Uterus (tissue), 4 donors: ENCODE data around the gene SMARCA4. TPM values are rescaled to one million over a fixed set of nuclear protein-coding genes. Genes with fewer than 3 reads are reported as not detected.

Experiments
- DNase-seq, 2 donors: peaks; one replicate each; pipeline ENCODE4 v3.0.0-alpha.2; 2019 to 2020
- H3K27ac ChIP-seq, 2 donors: fragments of 200-600 bp; sonication (generic); 1 replicate in 1 of 2; 2 replicates in 1 of 2; pipeline ENCODE4 v1.5.1; 2016 to 2018
- H3K27me3 ChIP-seq, 2 donors: fragments of 200-600 bp; sonication (generic); one replicate each; pipeline ENCODE4 v1.5.1; 2018 to 2019; ENCODE audit warnings: control low read depth in 1 of 2
- H3K36me3 ChIP-seq, 2 donors: fragments of 200-600 bp; sonication (generic); one replicate each; pipeline ENCODE4 v1.5.1; 2019; ENCODE audit warnings: control low read depth in 1 of 2
- H3K4me1 ChIP-seq, 2 donors: fragments of 200-600 bp; sonication (generic); one replicate each; pipeline ENCODE4 v1.5.1; 2018 to 2019; ENCODE audit warnings: control low read depth in 1 of 2
- H3K4me3 ChIP-seq, 2 donors: fragments of 200-600 bp; sonication (generic); 1 replicate in 1 of 2; 2 replicates in 1 of 2; pipeline ENCODE4 v1.5.1; 2018 to 2019; ENCODE audit warnings: mild to moderate bottlenecking in 1 of 2
- H3K9me3 ChIP-seq, 2 donors: fragments of 200-600 bp; sonication (generic); one replicate each; pipeline ENCODE4 v1.5.1; 2019; ENCODE audit warnings: control low read depth in 1 of 2
- POLR2A ChIP-seq, 2 donors: fragments of 450-650 bp; IDR thresholded peaks; one replicate each; pipeline ENCODE4 v1.6.1; 2016; ENCODE audit warnings: antibody characterized with exemption in 2 of 2, mild to moderate bottlenecking in 1 of 2, moderate library complexity in 1 of 2
- intact Hi-C: fragments of 100-400 bp; cut with DNase I; formaldehyde crosslinking; loops from one replicate; pipeline ENCODE4 v1.15.1; 2023; ENCODE audit warnings: low total_unique reads
- total RNA-seq, 4 donors: library from RNA; depleted of rRNA in 3 of 4; stranded (reverse); fragments of >200 nt in 3 of 4; gene quantifications; one replicate each; pipeline versions ENCODE4 v1.1.0 to v1.2.4, GENCODE V29; 2014 to 2023
- TF ChIP-seq, protein P1 (sequence below), 4 experiments: fragments of 200-600 bp in 2 of 4; fragments of 450-650 bp in 2 of 4; sonication (generic) in 2 of 4; IDR thresholded peaks; one replicate each; pipeline ENCODE4 v1.5.1; 2016 to 2019; ENCODE audit warnings: antibody characterized with exemption in 4 of 4, mild to moderate bottlenecking in 2 of 4, moderate library complexity in 1 of 4
- donor health status: DM: yes; HTN: yes; CAD: no.

Gene SMARCA4
- total RNA-seq, 4 donors from 2014 or later: 44.6 to 78.7 (median 76.2) TPM

DNA sequence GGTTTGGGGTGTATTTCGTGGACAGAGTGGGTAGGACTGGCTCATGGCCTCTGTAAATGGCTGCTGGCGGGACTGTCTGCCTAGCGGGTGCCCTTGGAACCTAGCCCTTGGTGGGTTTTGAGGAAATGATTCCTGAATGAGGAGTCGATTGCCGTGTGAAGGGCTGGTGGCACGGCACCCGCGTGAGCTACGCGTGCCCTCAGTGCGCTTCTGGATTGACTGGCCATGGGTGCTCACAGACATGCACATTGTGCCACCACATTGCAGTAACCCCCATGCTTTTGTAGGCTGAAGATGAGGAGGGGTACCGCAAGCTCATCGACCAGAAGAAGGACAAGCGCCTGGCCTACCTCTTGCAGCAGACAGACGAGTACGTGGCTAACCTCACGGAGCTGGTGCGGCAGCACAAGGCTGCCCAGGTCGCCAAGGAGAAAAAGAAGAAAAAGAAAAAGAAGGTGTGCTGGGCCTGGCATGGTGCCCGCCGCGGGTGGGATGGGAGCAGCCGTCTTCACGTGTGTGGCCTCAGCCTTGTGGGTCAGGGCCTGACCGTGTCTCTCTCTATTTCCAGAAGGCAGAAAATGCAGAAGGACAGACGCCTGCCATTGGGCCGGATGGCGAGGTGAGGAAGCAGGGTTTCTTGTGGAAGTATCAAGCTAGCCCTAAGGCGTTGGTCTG lies 35.2 kb downstream of the SMARCA4 start:
- DNase-seq: no peak
- Histone ChIP-seq H3K36me3 (no peaks in the 10 kb centered on the region), H3K4me3 (no peak overlapping the region), H3K27me3 (no peaks in the 10 kb centered on the region), H3K9me3 (no peaks in the 10 kb centered on the region), H3K4me1 (no peaks in the 10 kb centered on the region), H3K27ac (no peak overlapping the region)
- intact Hi-C loops: no loop called here
- TF ChIP-seq, protein P1, sequence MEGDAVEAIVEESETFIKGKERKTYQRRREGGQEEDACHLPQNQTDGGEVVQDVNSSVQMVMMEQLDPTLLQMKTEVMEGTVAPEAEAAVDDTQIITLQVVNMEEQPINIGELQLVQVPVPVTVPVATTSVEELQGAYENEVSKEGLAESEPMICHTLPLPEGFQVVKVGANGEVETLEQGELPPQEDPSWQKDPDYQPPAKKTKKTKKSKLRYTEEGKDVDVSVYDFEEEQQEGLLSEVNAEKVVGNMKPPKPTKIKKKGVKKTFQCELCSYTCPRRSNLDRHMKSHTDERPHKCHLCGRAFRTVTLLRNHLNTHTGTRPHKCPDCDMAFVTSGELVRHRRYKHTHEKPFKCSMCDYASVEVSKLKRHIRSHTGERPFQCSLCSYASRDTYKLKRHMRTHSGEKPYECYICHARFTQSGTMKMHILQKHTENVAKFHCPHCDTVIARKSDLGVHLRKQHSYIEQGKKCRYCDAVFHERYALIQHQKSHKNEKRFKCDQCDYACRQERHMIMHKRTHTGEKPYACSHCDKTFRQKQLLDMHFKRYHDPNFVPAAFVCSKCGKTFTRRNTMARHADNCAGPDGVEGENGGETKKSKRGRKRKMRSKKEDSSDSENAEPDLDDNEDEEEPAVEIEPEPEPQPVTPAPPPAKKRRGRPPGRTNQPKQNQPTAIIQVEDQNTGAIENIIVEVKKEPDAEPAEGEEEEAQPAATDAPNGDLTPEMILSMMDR (IDR thresholded peaks at IDR 0.05): no peak
- TF ChIP-seq POLR2A (IDR thresholded peaks at IDR 0.05): no peak

DNA sequence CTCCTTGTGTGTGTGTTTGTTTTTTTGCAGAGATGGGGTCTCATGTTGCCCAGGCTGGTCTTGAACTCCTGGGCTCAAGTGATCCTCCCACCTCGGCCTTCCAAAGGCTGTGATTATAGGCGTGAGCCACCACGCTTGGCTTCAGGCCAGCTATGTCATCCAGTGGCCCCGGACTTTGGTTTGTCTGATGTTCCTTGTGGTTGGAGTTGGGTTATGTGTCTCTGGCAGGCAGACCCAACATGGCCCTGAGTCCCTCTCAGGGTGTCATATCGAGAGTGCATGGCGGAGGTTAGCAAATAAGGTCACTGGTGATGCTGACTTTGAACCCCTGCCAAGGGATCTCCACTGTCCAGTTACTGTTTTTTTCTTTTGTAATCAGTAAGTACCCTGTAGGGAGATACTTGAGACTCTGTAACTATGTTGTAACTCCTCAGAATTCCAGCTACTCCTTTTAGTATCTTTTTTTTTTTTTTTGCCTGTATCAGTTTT lies 37.3 kb downstream of the SMARCA4 start:
- no peak for DNase-seq
- TF ChIP-seq, protein P1 (IDR thresholded peaks at IDR 0.05): no peak
- no peak for TF ChIP-seq POLR2A (IDR thresholded peaks at IDR 0.05)
- H3K4me1 ChIP-seq: no peaks in the 10 kb centered on the region
- no peaks in the 10 kb centered on the region for H3K36me3 ChIP-seq
- no peak overlapping the region for H3K4me3 ChIP-seq
- no peaks in the 10 kb centered on the region for H3K9me3 ChIP-seq
- intact Hi-C loops: no loop called here
- no peak overlapping the region for H3K27ac ChIP-seq
- H3K27me3 ChIP-seq: no peaks in the 10 kb centered on the region

DNA sequence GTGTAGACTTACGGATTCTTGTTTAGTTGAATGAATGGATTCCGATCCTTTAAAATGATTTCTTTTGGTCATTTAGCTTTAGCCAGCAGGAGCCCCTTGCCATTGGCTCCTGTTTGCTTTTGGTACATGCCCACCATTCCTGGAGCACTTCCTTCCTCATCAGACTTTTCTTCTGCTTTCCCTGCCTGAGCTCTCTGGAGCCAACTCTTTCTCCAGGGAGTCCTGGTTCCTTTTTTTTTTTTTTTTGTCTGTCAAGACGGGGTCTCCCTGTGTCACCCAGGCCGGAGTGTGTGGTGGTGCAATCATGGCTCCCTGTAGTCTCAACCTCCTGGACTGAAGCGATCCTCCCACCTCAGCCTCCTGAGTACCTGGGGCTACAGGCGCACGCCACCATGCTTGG lies 37.8 kb downstream of the SMARCA4 start:
- no peak for DNase-seq
- intact Hi-C loops: no loop called here
- H3K4me1 ChIP-seq: no peaks in the 10 kb centered on the region
- no peaks in the 10 kb centered on the region for H3K9me3 ChIP-seq
- H3K27ac ChIP-seq: no peak overlapping the region
- no peak overlapping the region for H3K4me3 ChIP-seq
- no peak for TF ChIP-seq POLR2A (IDR thresholded peaks at IDR 0.05)
- TF ChIP-seq, protein P1 (IDR thresholded peaks at IDR 0.05): no peak
- no peaks in the 10 kb centered on the region for H3K27me3 ChIP-seq
- H3K36me3 ChIP-seq: no peaks in the 10 kb centered on the region

DNA sequence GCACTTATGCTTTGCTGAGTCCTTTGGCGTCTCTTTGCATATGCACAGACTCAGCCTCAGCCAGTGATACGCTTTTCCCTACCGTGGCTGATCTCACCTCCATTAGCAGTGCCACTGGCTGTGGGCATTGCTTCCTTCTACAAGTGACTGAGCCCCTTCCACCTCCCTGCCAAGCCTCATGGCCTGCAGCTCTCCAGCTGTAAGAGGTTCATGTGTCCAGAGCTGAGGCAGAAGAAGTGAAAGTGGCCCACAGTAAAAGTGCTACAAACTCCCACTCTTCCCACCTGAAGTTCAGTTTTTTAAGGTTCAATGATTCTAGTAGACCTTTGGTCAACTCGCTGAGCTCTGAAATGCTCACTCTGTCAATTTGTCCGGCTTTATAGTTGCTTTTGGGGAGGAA lies 44.7 kb downstream of the SMARCA4 start:
- Histone ChIP-seq H3K36me3 (no peaks in the 10 kb centered on the region), H3K27me3 (no peaks in the 10 kb centered on the region)
- TF ChIP-seq, protein P1 (IDR thresholded peaks at IDR 0.05): no peak
- TF ChIP-seq POLR2A (IDR thresholded peaks at IDR 0.05): no peak

DNA sequence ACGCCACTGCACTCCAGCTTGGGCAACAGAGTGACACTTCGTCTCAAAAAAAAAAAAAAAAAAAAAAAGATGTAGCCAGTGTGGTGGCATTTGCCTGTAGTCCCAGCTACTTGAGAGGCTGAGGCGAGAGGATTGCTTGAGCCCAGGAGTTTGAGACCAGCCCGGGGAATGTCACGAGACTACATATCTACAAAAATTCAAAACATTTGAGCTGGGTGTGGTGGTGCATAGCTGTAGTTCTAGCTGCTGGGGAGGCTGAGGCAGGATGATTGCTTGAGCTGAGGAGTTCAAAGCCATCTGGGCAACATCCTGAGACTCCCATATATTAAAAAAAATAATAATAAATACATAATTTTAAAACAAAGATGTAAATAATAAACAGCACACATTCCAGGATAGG lies 46.6 kb downstream of the SMARCA4 start:
- H3K36me3 ChIP-seq: no peaks in the 10 kb centered on the region
- H3K4me3 ChIP-seq: no peak overlapping the region
- no peaks in the 10 kb centered on the region for H3K4me1 ChIP-seq
- TF ChIP-seq POLR2A (IDR thresholded peaks at IDR 0.05): no peak
- TF ChIP-seq, protein P1 (IDR thresholded peaks at IDR 0.05): no peak
- intact Hi-C loops: no loop called here
- no peak overlapping the region for H3K27ac ChIP-seq
- no peak for DNase-seq
- no peaks in the 10 kb centered on the region for H3K9me3 ChIP-seq
- no peaks in the 10 kb centered on the region for H3K27me3 ChIP-seq

More for the DNA sequence above, 44.7 kb downstream of the SMARCA4 start:
- Histone ChIP-seq H3K9me3 (no peaks in the 10 kb centered on the region), H3K27ac (no peak overlapping the region), H3K4me1 (no peaks in the 10 kb centered on the region), H3K4me3 (no peak overlapping the region)
- no peak for DNase-seq
- intact Hi-C loops: no loop called here
